Activated CD8-positive, alpha-beta T cell treated with anti-CD3 and anti-CD28 coated beads, Interleukin-2, amount 10 ng/mL, durations not matched to agents 7 days and 5 days (primary cell): ENCODE data around the gene CAND2. TPM values are rescaled to one million over a fixed set of nuclear protein-coding genes. Genes with fewer than 3 reads are reported as not detected.

ENCODE experiments used
- ATAC-seq: fragments of 150-1000 bp; cut with Tn5 transposase; one replicate; pipeline ENCODE4 v1.10.0; 2021; ENCODE audit warnings: moderate library complexity
- CTCF ChIA-PET: fragments of 350-600 bp; sonication (Branson Sonifier 250); formaldehyde crosslinking; loops from one replicate; lab custom pipeline; 2021; ENCODE audit warnings: antibody characterized with exemption; lab: Charles Lee
- POLR2A ChIA-PET: fragments of 350-600 bp; sonication (Branson Sonifier 250); formaldehyde crosslinking; loops from one replicate; lab custom pipeline; 2021; ENCODE audit warnings: antibody characterized with exemption; lab: Charles Lee
- DNase-seq: peaks from one replicate; pipeline ENCODE4 v3.0.0-alpha.2; 2020
- H3K27ac Mint-ChIP-seq: one replicate; pipeline ENCODE4 v1.8.0; 2021; ENCODE audit warnings: mild to moderate bottlenecking, mixed read lengths
- H3K27me3 Mint-ChIP-seq: one replicate; pipeline ENCODE4 v1.8.0; 2021; ENCODE audit warnings: low read depth, mixed read lengths
- H3K36me3 Mint-ChIP-seq: one replicate; pipeline ENCODE4 v1.8.0; 2021; ENCODE audit warnings: low read depth, mixed read lengths
- H3K4me1 Mint-ChIP-seq: one replicate; pipeline ENCODE4 v1.8.0; 2021; ENCODE audit warnings: low read depth, mixed read lengths
- H3K4me3 Mint-ChIP-seq: one replicate; pipeline ENCODE4 v1.8.0; 2021; ENCODE audit warnings: mild to moderate bottlenecking, mixed read lengths
- H3K9me3 Mint-ChIP-seq: one replicate; pipeline ENCODE4 v1.8.0; 2022; ENCODE audit warnings: mixed read lengths; ENCODE audit not compliant: insufficient read depth
- total RNA-seq, 2 experiments: library from RNA; stranded (reverse); gene quantifications; one replicate each; pipeline ENCODE4 v1.2.3, GENCODE V29; 2021

The CAND2 gene
- total RNA-seq, 2 experiments from 2014 or later: 0.31 to 0.53 TPM

DNA sequence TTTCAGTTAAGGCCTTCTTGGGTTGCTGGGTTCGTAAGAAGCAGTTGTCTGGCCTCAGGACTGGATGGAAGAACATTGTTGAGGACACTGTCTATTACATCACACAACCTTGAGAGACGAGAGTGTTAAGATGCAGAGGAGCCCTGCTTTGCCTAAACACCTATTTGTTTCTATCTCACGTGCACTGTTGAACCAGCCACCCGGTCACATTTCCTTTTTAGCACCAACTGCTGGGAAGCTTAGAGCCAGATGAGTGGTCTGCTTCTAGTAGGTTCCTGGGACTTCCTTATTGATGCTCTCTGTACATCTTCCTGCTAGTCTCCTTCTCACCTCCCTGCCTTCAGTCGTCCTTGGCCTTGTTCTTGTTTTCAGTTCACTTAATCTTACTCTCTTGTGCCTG is 22.3 kb downstream of the CAND2 start:
- Mint-ChIP-seq H3K27ac (no peak overlapping the region), H3K27me3 (no peaks in the 10 kb centered on the region), H3K4me1 (no peaks in the 10 kb centered on the region), H3K4me3 (no peak overlapping the region), H3K36me3 (no peaks in the 10 kb centered on the region), H3K9me3 (no peaks in the 10 kb centered on the region)
- ChIA-PET POLR2A (no interaction called here), CTCF (interaction anchor here (1.7 to 2.0 kb wide), 2 partner anchors 9 to 23 kb away, joined by 8 to 14 read pairs; partner anchors contain the start of gene RPL32)
- DNase-seq: no peak
- ATAC-seq: no peak

DNA sequence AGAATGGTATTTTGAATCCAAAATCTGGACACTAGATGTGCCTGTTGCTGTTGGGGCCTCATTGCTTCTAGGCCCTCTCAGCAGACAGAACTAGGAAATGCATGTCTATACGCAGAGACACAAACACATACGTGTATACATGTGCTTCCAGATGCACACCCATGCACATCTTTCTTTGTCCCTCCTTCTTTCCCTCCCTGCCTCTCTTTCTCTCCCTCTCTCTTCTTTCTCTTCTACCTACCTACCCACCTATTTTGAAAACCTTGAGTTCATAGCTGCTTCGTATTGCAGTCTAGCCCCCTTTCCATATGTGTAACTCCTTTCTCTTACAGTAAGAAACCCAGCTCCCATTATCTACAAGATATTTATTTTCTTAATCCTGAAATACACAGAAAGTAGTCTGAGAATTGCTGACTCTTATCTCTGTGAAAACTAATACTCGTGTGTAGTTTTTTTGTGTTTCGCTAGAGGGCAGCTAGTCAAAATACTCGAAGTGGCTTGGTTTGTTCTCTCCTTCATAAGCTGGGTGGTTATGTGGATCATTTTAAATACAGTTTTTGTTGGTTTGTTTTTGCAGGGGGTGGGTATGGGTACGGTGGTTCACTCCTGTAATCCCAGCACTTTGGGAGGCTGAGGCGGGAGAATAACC is 26.4 kb downstream of the CAND2 start:
- Mint-ChIP-seq H3K27ac (no peak overlapping the region), H3K4me3 (no peak overlapping the region)

DNA sequence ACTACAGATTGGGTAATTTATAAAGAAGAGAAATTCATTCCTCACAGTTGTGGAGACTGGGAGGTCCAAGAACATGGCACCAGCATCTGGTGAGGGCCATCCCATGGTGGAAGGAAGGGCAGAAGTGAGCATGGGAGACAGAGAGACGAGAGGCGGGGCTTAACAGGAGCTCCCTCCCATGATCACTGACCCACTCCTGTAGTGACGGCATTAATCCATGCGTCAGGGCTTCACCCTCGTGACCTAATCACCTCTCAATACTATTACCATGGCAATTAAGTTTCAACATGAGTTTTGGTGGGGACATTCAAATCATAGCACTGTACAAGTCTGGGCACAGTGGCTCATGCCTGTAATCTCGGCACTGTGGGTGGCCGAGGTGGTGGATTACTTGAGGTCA is 27.8 kb downstream of the CAND2 start:
- ATAC-seq: no peak
- no peaks in the 10 kb centered on the region for H3K9me3 Mint-ChIP-seq
- CTCF ChIA-PET: interaction anchor here (1.7 kb wide), 1 partner anchor 14 kb away, joined by 5 read pairs; no protein-coding TSS in a partner anchor

More for the DNA sequence above, 26.4 kb downstream of the CAND2 start:
- H3K36me3 Mint-ChIP-seq: no peaks in the 10 kb centered on the region
- ChIA-PET CTCF (interaction anchor here (1.0 to 3.8 kb wide), 3 partner anchors 14 to 35 kb away, joined by 3 to 15 read pairs (median 13); partner anchors contain the start of gene RPL32), POLR2A (interaction anchor here (1.1 kb wide), 1 partner anchor 18 kb away, joined by 3 read pairs; no protein-coding TSS in a partner anchor)
- H3K9me3 Mint-ChIP-seq: no peaks in the 10 kb centered on the region
- DNase-seq: no peak
- no peaks in the 10 kb centered on the region for H3K27me3 Mint-ChIP-seq
- no peaks in the 10 kb centered on the region for H3K4me1 Mint-ChIP-seq
- ATAC-seq: no peak

DNA sequence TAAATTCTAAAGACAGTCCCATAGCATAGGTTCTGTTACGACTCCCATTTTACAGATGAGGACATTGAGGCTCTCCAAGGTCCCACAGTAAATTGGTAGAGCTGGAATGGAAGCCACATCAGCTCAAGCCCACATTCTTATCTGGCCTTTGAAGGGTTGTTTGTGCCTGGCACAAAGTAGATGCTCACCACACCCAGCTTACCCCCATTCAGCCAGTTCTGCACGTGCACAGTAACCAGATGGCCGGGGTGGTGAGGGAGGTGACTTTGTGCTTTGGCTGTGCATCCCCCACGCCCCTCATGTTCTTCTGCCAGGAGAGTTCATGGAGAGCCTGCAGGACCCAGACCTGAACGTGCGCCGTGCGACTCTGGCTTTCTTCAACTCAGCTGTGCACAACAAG is 28.7 kb downstream of the CAND2 start:
- Mint-ChIP-seq H3K4me1 (no peaks in the 10 kb centered on the region), H3K27ac (no peak overlapping the region), H3K27me3 (no peaks in the 10 kb centered on the region), H3K4me3 (no peak overlapping the region), H3K9me3 (no peaks in the 10 kb centered on the region), H3K36me3 (no peaks in the 10 kb centered on the region)
- no peak for DNase-seq
- CTCF ChIA-PET: interaction anchor here (1.7 kb wide), 1 partner anchor 15 kb away, joined by 5 read pairs; no protein-coding TSS in a partner anchor
- POLR2A ChIA-PET: no interaction called here
- ATAC-seq: no peak

More for the DNA sequence above, 27.8 kb downstream of the CAND2 start:
- POLR2A ChIA-PET: no interaction called here
- no peak overlapping the region for H3K4me3 Mint-ChIP-seq
- H3K36me3 Mint-ChIP-seq: no peaks in the 10 kb centered on the region
- H3K4me1 Mint-ChIP-seq: no peaks in the 10 kb centered on the region
- no peak for DNase-seq
- no peaks in the 10 kb centered on the region for H3K27me3 Mint-ChIP-seq
- H3K27ac Mint-ChIP-seq: no peak overlapping the region

DNA sequence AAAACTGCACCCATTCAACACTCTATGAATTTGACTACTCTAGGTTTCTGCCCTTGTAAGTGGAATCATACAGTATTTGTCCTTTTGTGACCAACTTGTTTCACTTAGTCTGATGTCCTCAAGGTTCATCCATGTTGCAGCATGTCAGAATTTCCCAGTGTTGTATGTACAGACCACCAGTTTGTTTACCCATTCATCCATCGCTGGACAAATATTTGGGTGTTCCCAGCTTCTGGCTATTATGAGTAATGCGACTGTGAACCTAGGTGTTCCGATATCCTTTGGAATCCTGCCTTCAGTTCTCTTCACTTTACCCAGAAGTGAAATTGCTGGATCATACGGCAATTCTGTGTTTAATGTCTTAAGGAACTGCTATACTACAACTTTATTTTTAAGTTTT is 32.3 kb downstream of the CAND2 start:
- no peak overlapping the region for H3K4me3 Mint-ChIP-seq
- POLR2A ChIA-PET: no interaction called here
- CTCF ChIA-PET: no interaction called here
- H3K27ac Mint-ChIP-seq: no peak overlapping the region
- H3K27me3 Mint-ChIP-seq: no peaks in the 10 kb centered on the region
- H3K9me3 Mint-ChIP-seq: no peaks in the 10 kb centered on the region
- peaks cover 28% of the 10 kb centered on the region for H3K36me3 Mint-ChIP-seq
- ATAC-seq (no peak), DNase-seq (no peak)
- no peaks in the 10 kb centered on the region for H3K4me1 Mint-ChIP-seq

DNA sequence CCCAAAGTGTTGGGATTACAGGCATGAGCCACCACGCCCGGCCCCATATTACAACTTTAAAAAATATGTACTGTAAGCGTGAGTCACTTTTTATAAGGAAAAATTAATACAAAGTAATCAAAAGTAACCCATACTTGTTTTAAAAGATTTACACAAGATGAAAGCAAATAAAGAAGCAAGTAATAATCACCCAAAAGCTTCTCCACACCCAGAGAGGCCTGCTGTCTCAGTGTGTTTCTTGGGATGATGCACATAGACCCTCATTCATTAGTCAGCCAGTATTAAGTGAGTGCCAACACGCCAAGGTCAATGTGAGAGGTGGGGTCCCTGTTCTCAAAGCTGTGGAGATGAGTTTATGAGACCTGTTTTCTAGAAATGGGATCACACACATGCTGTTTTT is 32.9 kb downstream of the CAND2 start:
- DNase-seq (no peak), ATAC-seq (no peak)
- H3K27ac Mint-ChIP-seq: no peak overlapping the region
- H3K4me3 Mint-ChIP-seq: no peak overlapping the region
- peaks cover 34% of the 10 kb centered on the region for H3K36me3 Mint-ChIP-seq
- no peaks in the 10 kb centered on the region for H3K9me3 Mint-ChIP-seq
- H3K27me3 Mint-ChIP-seq: no peaks in the 10 kb centered on the region
- H3K4me1 Mint-ChIP-seq: no peaks in the 10 kb centered on the region
- CTCF ChIA-PET: interaction anchor here (1.0 kb wide), 1 partner anchor 623 kb away, joined by 3 read pairs; no protein-coding TSS in a partner anchor
- POLR2A ChIA-PET: no interaction called here

DNA sequence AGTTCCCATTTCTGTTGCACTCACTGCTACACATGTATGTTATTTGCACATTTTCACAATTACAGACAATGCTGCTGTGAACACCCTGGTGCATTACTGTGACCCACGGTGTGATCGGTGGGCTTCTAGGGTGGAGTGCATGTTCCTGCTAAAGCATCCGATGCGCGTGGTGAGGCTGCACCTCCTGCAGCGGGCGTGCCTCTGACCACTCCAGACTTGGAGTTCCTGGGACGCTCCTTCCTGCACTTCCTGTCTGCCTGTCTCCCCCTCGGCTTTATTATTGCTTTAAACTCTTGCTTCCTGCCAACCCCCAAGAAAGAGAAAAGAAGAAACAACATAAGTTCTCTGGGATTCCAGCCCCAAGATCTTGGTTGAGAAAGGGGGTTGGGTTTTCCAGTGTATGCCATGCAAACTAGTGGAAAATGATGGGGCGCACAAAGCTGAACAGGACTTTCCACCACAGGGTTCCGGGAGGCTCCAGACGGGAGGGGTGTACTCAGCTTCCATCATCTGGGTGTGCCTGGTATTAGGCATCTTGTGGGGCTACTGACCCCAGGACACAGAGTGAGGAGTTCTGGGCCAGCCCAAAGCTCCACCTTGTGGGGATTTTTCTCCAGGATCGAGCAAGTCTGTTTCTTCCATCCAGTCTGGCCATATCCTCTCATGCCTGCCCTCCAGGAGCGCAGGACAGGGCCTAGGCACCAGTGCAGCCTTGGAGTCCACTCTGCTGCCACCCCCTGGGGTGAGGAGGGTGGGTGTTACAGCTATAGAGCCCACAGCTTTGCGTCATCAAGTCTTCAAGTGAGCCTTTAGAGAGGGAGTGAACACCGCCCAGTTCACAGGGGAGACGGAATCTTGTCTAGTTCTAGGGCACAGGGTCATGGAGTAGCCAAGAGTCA is 33.7 kb downstream of the CAND2 start:
- DNase-seq: no peak
- H3K36me3 Mint-ChIP-seq: peaks cover 39% of the 10 kb centered on the region
- ATAC-seq: peak; percentile 27
- H3K27me3 Mint-ChIP-seq: no peaks in the 10 kb centered on the region
- no peak overlapping the region for H3K27ac Mint-ChIP-seq
- no peaks in the 10 kb centered on the region for H3K9me3 Mint-ChIP-seq
- ChIA-PET POLR2A (interaction anchor here (0.7 to 1.0 kb wide), 2 partner anchors 12 to 215 kb away, joined by 3 to 4 read pairs; no protein-coding TSS in a partner anchor), CTCF (interaction anchor here (1.0 kb wide), 1 partner anchor 622 kb away, joined by 3 read pairs; no protein-coding TSS in a partner anchor)
- H3K4me1 Mint-ChIP-seq: no peaks in the 10 kb centered on the region
- H3K4me3 Mint-ChIP-seq: no peak overlapping the region

DNA sequence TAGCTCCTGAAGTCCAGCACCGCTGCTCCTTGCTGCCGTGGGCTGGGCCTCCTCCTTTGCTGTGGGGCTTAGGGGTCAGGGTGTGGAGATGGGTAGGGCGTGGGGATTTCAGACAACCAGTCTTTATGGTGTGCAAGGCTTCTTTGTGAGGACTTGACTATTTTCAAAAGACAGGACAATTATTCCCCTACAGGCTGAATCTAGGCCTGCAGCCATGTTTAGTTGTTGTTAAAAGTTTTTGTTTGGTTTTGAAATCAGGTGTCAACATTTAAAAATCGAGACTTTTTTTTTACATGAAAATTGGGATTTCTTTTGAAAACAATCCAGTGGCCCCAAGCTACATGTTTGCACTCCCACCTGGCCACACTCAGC is 34.3 kb downstream of the CAND2 start:
- H3K36me3 Mint-ChIP-seq: peaks cover 44% of the 10 kb centered on the region
- no peak for ATAC-seq
- CTCF ChIA-PET: no interaction called here

DNA sequence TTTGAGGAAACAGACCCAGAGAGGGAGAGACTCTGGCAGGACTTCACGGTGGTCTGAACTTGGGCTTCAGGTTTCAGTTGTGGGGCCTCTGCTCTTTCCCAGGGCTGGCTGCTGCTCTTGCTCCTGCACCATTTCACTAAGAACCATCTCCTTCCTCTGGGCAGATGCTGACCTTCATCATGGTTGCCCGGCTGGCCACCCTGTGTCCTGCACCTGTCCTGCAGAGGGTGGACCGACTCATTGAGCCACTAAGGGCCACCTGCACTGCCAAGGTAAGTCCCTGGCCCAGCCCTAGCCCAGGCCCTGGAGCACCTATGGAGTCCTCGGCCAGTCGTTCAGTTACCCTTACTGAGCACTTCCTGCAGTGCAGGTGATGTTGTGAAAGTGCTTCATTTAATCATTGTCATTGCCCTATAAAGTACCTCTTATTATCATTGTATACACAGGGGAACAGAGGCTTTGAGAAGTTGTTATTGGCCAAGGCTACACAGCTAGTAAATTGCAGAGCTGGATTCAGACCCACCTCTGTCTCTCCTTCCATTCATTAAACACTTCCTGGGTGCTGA is 34.9 kb downstream of the CAND2 start:
- ATAC-seq (no peak), DNase-seq (no peak)
- POLR2A ChIA-PET: interaction anchor here (0.7 to 2.5 kb wide), 2 partner anchors 10 to 216 kb away, joined by 3 to 16 read pairs; partner anchors contain the start of gene RPL32
- peaks cover 50% of the 10 kb centered on the region for H3K36me3 Mint-ChIP-seq
- CTCF ChIA-PET: interaction anchor here (3.1 kb wide), 1 partner anchor 10 kb away, joined by 13 read pairs; the partner anchor contains the start of gene RPL32
- H3K27me3 Mint-ChIP-seq: no peaks in the 10 kb centered on the region
- no peak overlapping the region for H3K4me3 Mint-ChIP-seq
- H3K4me1 Mint-ChIP-seq: peaks cover 7% of the 10 kb centered on the region
- H3K27ac Mint-ChIP-seq: peak overlapping the region; percentile 70
- H3K9me3 Mint-ChIP-seq: no peaks in the 10 kb centered on the region

More for the DNA sequence above, 34.3 kb downstream of the CAND2 start:
- H3K4me3 Mint-ChIP-seq: no peak overlapping the region
- POLR2A ChIA-PET: interaction anchor here (0.7 to 1.0 kb wide), 2 partner anchors 11 to 215 kb away, joined by 3 to 4 read pairs; no protein-coding TSS in a partner anchor
- no peak for DNase-seq
- no peak overlapping the region for H3K27ac Mint-ChIP-seq
- H3K4me1 Mint-ChIP-seq: peaks cover 2% of the 10 kb centered on the region
- H3K9me3 Mint-ChIP-seq: no peaks in the 10 kb centered on the region
- no peaks in the 10 kb centered on the region for H3K27me3 Mint-ChIP-seq

DNA sequence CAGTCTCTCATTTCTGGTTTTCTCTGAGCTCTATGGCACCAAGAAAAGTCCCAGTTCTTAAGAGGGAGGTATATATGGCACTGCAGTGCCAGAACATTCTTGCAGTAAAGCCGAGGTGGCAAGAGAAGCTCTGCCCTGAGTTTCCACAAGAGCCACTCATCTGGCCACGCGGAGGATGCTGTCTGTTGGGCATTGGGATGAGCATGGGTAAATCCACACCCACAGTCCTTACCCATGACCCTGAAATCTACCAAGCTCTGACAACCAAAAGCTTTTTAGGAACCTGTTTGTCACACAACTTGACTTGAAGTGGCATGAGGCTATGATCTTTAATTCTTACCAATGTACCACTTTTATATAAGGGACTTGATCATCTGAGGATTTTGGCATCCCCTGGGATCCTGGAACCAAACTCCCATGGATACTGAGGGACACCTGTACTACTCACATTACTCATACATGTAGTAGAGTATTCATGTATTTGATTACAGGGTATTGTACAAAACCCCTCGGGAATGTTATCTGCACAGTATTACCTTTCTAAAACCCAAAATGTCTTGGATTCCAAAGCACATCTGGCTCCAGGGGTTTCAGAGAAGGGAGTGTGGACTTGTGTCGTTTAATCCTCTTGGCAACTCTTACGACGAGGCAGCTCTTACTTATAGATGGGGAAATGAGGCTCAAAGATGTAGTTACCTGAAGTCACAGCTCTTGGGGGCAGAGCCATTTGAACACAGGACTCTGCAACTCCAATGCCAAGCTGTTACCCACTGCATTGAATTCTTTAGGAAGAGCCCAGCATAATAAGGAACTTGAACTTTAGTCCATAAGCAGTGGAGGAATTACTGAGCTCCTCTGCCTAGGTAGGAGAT is 36.1 kb downstream of the CAND2 start:
- ChIA-PET POLR2A (interaction anchor here (2.5 kb wide), 1 partner anchor 9 kb away, joined by 16 read pairs; the partner anchor contains the start of gene RPL32), CTCF (interaction anchor here (0.9 to 3.1 kb wide), 4 partner anchors 9 to 45 kb away, joined by 3 to 13 read pairs (median 6); partner anchors contain the start of gene RPL32)
- H3K27ac Mint-ChIP-seq: peak overlapping the region; percentile 16
- H3K27me3 Mint-ChIP-seq: no peaks in the 10 kb centered on the region
- peaks cover 18% of the 10 kb centered on the region for H3K4me1 Mint-ChIP-seq
- H3K36me3 Mint-ChIP-seq: peaks cover 62% of the 10 kb centered on the region
- ATAC-seq (no peak), DNase-seq (no peak)
- H3K9me3 Mint-ChIP-seq: no peaks in the 10 kb centered on the region
- H3K4me3 Mint-ChIP-seq: no peak overlapping the region
